Ovary (tissue), 9 donors: ENCODE measurements around the gene NPPA. TPM values are rescaled to one million over a fixed set of nuclear protein-coding genes. Genes with fewer than 3 reads are reported as not detected.
A peak's percentile ranks its signal among the peaks of the same experiment; 100 is the strongest.
"Not testable (repeated sequence)": the region's sequence is repeated elsewhere in the genome, so short reads cannot be mapped to it uniquely, and the experiment has no call there.

Source experiments
- DNase-seq, 5 donors: peaks; one replicate each; pipeline ENCODE4 v3.0.0-alpha.2; 2019 to 2020
- H3K27ac ChIP-seq, 2 donors: fragments of 200-600 bp; one replicate each; pipeline versions ENCODE4 v1.5.1 to v1.8.0; 2019 to 2022
- H3K27me3 ChIP-seq: fragments of 200-600 bp; one replicate; pipeline ENCODE4 v1.8.0; 2022
- H3K36me3 ChIP-seq: fragments of 200-600 bp; sonication (generic); one replicate; pipeline ENCODE4 v1.5.1; 2019
- H3K4me1 ChIP-seq: one replicate; pipeline ENCODE4 v1.8.1; 2013; ENCODE audit warnings: mild to moderate bottlenecking, moderate library complexity; ENCODE audit not compliant: insufficient read depth
- H3K4me3 ChIP-seq: fragments of 200-600 bp; sonication (generic); one replicate; pipeline ENCODE4 v1.5.1; 2017
- H3K9me3 ChIP-seq, 2 donors: fragments of 200-600 bp in 1 of 2; sonication (generic) in 1 of 2; one replicate each; pipeline versions ENCODE4 v1.5.1 to v1.8.1; 2013 to 2019; ENCODE audit warnings: mild to moderate bottlenecking in 1 of 2, moderate library complexity in 1 of 2
- EP300 ChIP-seq: sonication (generic); formaldehyde crosslinking; IDR thresholded peaks from one replicate; pipeline ENCODE4 v1.6.1; 2017; ENCODE audit warnings: antibody characterized with exemption
- POLR2A ChIP-seq: fragments of 450-650 bp; IDR thresholded peaks from one replicate; pipeline ENCODE4 v1.6.1; 2017; ENCODE audit warnings: antibody characterized with exemption, mild to moderate bottlenecking, moderate library complexity
- WGBS, 3 donors: extraction: QIAGEN DNeasy Blood & Tissue Kit in 1 of 3; methylation state at CpG; one replicate each; pipeline versions ENCODE4 v1.1.5 to v1.1.7; 2013 to 2017; 5-methylcytosine and 5-hydroxymethylcytosine counted together
- intact Hi-C, 4 donors: fragments of 100-400 bp; cut with DNase I; formaldehyde crosslinking; loops; one replicate each; pipeline versions ENCODE4 v1.11.0 to v1.15.1; 2022 to 2023
- polyA plus RNA-seq, 2 donors: library from polyadenylated mRNA; stranded (reverse); fragments of 200-250 nt in 1 of 2; fragments of 350-450 nt in 1 of 2; fragmentation: Illumina TruSeq in 1 of 2; extraction: RNeasy Lipid Tissue Mini Kit (QIAGEN cat#74804) in 1 of 2; gene quantifications; one replicate each; pipeline ENCODE4 v1.2.3, GENCODE V29; 2013 to 2014
- total RNA-seq, 7 donors: library from RNA; depleted of rRNA in 2 of 7; stranded (reverse); fragments of >200 nt in 2 of 7; fragmentation: NEBNext Ultra II Directional in 3 of 7; extraction: Animal tissue kit (Norgen Biotek cat#: 25700) in 3 of 7; gene quantifications; one replicate each; pipeline versions ENCODE4 v1.1.0 to v1.2.4, GENCODE V29; 2016 to 2023
- TF ChIP-seq, protein P1 (sequence below), 3 donors: fragments of 450-650 bp in 2 of 3; fragments of 200-600 bp in 1 of 3; IDR thresholded peaks; one replicate each; pipeline versions ENCODE4 v1.5.1 to v1.8.0; 2016 to 2022; ENCODE audit warnings: antibody characterized with exemption in 3 of 3, mild to moderate bottlenecking in 1 of 3
- donor health status: DM: no; HTN: no; CAD: no; lungs with moderate emphysema.
- donor health status: DM: no; HTN: no; CAD: no.
- donor health status: Bipolar disorder and iron deficiency.
- donor health status: DM: yes; HTN: yes; CAD: no.
- donor health status: DM: no; HTN: no; CAD: no.
- donor health status: DM: yes; HTN: yes; CAD: no.

The NPPA gene
- total and polyA plus RNA-seq, 9 donors, result 0.83 to 2.5 (median 0.96) TPM; not detected in 4

DNA sequence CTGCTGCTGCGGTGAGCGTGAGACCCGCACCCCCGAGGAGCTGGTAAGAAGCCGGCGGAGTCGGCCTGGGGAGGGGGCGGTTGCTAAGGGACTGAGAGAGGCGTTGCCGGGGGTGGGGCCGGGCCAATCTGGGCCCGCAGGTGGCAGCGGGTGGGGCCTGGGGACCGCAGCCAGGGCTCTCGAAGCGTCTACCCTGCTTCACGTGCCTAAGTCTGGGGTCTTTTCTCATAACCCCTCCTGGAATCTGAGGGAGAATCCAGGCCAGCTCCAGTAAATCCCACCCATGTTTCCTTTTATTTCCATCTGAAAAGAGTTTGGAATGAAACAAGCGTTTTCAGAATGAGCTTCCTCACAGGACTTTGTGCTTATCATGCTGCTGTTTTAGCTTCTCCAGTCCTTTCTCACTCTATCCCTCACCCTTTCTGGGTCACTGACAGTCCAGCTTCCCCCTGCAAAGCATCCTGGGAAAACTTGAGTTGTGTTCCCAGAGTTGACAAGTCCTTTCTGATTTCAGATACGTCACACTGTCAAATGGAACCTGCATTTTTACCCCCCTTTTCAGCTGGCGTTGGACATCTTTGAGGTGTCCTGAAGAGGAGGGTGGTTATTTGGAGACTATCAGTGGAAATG, 41.2 kb downstream of the NPPA start:
- H3K4me3 ChIP-seq, result peak overlapping the region; percentile 80
- no peaks in the 10 kb centered on the region for H3K9me3 ChIP-seq
- peak in 2 of 5 donors; percentile 16 to 30 for DNase-seq
- intact Hi-C loops, result no loop called here
- TF ChIP-seq EP300 (no peak), POLR2A (no peak)
- TF ChIP-seq, protein P1, sequence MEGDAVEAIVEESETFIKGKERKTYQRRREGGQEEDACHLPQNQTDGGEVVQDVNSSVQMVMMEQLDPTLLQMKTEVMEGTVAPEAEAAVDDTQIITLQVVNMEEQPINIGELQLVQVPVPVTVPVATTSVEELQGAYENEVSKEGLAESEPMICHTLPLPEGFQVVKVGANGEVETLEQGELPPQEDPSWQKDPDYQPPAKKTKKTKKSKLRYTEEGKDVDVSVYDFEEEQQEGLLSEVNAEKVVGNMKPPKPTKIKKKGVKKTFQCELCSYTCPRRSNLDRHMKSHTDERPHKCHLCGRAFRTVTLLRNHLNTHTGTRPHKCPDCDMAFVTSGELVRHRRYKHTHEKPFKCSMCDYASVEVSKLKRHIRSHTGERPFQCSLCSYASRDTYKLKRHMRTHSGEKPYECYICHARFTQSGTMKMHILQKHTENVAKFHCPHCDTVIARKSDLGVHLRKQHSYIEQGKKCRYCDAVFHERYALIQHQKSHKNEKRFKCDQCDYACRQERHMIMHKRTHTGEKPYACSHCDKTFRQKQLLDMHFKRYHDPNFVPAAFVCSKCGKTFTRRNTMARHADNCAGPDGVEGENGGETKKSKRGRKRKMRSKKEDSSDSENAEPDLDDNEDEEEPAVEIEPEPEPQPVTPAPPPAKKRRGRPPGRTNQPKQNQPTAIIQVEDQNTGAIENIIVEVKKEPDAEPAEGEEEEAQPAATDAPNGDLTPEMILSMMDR (IDR thresholded peaks at IDR 0.05), result peak in 1 of 3 donors; percentile 23
- H3K36me3 ChIP-seq, result no peaks in the 10 kb centered on the region
- peak overlapping the region; percentile 95 to 96 for H3K27ac ChIP-seq
- WGBS, 3 donors, result 0 to 3% (median 1%) methylated on average over 17 to 20 of the region's 20 CpGs
- no peaks in the 10 kb centered on the region for H3K4me1 ChIP-seq
- no peaks in the 10 kb centered on the region for H3K27me3 ChIP-seq

DNA sequence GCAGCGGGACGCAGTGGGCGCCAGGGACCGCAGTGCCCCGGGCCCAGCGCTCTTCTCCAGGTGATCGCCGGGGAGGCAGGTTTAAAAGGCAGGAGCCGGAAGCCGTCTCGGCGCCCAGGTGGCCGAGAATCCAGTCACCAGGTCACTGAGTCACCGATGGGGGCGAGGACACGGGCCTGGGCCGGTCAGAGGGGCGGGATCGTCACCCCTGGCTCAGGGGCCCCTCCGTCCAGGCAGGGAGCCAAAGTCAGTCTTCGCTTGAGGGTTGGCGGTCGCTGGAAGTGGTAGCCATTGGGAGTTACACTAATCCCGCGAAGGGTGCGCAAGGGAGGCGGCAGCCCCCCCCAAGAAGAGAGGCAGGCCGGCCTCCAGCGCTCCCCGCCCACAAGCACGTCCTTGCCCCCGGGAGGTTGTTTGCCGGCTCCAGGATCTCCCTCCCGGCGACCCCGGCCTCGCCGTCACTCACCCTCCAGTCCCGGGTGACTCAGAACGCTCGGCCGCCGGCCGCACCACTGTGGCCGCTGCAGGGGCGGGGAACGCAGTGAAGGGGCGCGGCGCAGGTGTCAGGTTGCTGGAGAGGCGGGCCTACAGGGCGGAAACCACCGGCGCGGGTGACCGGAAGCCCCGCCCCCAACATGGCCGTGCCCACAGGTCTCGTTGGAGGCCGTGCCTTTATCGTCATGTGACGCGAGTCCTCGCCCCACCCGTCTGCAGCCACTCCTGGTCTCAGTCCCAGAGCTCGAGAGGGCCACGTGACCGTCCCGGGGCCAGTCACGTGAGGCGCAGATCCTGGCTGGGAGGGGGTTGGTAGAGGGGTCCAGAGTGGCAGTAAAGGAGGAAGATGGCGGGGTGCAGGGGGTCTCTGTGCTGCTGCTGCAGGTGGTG, 41.9 kb downstream of the NPPA start, which contains the start of the genes CLCN6 and MTHFR:
Gene CLCN6, plus strand, starts transcription at position 770 of the 885 bp plus-strand sequence. Its CDS starts 72 bp downstream, at position 842.
Gene MTHFR, minus strand, starts transcription at position 543 of the 885 bp plus-strand sequence. CDS start 2,848 bp downstream, outside the sequence.
- intact Hi-C loops, result no loop called here
- Histone ChIP-seq H3K36me3 (no peaks in the 10 kb centered on the region), H3K27me3 (no peaks in the 10 kb centered on the region), H3K9me3 (no peaks in the 10 kb centered on the region), H3K27ac (peak within 1 kb of the TSS; percentile 95 to 96), H3K4me1 (peaks cover 4% of the 10 kb centered on the region), H3K4me3 (peak within 1 kb of the TSS; percentile 80)
- peak; percentile 100 for DNase-seq
- WGBS, 3 donors, result 0 to 1% (median 1%) methylated on average over 53 to 72 of the region's 72 CpGs
- TF ChIP-seq, protein P1 (IDR thresholded peaks at IDR 0.05), result peak in 1 of 3 donors; percentile 11
- TF ChIP-seq POLR2A (peak; percentile 98), EP300 (peak; percentile 90)

DNA sequence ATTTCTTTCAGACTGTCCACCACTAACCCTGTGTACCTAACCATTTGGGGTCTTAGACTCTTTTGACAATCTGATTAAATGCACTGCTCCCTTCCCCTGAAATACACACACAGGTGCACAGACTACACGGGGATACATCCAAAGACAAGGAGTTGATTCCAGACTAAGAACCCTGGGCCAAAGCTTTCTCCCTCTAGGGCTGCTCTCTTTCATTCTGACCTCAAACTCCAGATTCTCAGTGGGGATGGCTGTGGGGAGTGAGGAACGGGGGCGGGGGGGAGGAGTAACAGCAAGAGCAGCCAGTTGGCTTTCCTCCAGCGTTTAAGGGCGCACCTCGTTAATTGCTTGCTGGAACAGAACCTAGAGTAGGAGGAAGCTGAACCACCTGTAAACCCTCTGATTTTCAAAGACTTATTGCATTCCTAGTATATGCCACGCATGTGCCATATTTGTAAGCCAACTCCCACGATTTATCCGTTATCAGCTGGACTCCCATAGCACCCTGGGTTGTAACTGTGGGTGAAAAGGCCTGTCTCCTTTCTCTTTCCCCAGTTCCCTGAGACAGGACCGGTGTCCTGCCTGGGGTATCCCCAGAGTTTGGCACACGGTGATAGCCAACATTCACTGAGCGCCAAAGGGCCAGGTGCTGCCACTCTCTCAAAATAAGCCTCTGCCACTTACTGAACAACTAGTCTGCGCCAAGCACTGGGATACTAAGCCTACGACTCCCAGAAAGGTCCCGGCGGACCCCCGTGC, 42.7 kb downstream of the NPPA start:
- Histone ChIP-seq H3K27me3 (no peaks in the 10 kb centered on the region), H3K4me1 (peaks cover 4% of the 10 kb centered on the region), H3K36me3 (no peaks in the 10 kb centered on the region), H3K9me3 (no peaks in the 10 kb centered on the region), H3K4me3 (peak overlapping the region; percentile 80), H3K27ac (peak overlapping the region; percentile 95 to 96)
- 1 to 2% (median 1%) methylated on average over 17 of the region's 17 CpGs for WGBS, 3 donors
- peak; percentile 78 to 88 (median 84) for DNase-seq
- TF ChIP-seq EP300 (no peak), POLR2A (no peak)
- TF ChIP-seq, protein P1 (IDR thresholded peaks at IDR 0.05), result no peak
- intact Hi-C loops, result no loop called here

GRCh38 chr1:11803924-11804665, 43.5 kb downstream of the NPPA start:
- intact Hi-C loops, result loop anchor here in 1 of 4 donors (2.0 kb wide), 1 partner anchor 17 kb away; no protein-coding TSS in a partner anchor
- Histone ChIP-seq H3K4me3 (peak overlapping the region; percentile 80), H3K27ac (peak overlapping the region; percentile 95 to 96)
- H3K27me3 ChIP-seq, H3K4me1 ChIP-seq, H3K9me3 ChIP-seq, H3K36me3 ChIP-seq: not testable (repeated sequence)
- peak in 2 of 5 donors; percentile 18 to 39 for DNase-seq
- WGBS, 3 donors, result 43 to 49% (median 47%) methylated on average over 9 of the region's 9 CpGs
